AG09309 (cell line): ENCODE data around the gene FHL2.

Source experiments
- DNase-seq: peaks from one replicate; pipeline ENCODE4 v3.0.0-alpha.2; 2010; ENCODE audit warnings: low read depth
- H3K4me3 ChIP-seq: 2 replicates; pipeline ENCODE4 v1.5.1; 2011; ENCODE audit warnings: mild to moderate bottlenecking, low read depth, low read length, moderate library complexity; ENCODE audit not compliant: control insufficient read depth
- TF ChIP-seq, protein P1 (sequence below): IDR thresholded peaks from 2 replicates; pipeline ENCODE4 v1.5.1; 2011; ENCODE audit warnings: mild to moderate bottlenecking, low read depth, low read length, inconsistent platforms; ENCODE audit not compliant: insufficient read depth, control insufficient read depth; ENCODE audit errors: missing control alignments

The FHL2 gene

DNA sequence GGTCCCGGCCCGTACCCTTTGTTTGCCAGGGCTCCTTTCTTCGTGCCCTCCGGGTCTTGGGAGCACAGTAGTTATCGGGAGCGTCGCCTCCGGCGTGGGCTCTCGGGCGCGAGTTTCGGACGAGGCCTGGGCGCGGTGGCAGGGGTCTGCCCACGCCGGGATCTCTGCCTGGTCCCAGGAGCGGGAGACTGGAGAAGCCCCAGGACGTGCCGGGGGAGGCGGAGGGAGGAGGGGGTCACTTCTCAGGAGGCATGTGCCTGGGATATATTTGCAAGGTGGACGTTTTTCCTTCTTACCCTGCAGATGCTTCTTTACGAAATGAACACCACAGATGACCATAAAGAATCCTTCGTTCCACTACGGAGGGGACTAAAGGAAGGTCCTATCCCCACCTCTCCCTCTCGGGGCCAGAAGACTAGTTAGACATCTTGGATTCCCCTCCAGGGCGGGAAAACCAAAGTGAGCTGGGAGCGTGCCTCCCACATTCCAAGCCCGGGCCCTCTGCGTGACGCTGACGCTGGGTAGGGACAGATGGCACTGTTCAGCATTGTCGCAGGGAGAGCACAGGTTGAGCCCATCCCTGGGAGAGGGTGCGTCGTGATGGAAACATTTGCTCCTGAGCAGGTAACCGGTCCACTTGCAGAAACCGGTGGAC, 483 bp upstream of the FHL2 start:
- TF ChIP-seq, protein P1, sequence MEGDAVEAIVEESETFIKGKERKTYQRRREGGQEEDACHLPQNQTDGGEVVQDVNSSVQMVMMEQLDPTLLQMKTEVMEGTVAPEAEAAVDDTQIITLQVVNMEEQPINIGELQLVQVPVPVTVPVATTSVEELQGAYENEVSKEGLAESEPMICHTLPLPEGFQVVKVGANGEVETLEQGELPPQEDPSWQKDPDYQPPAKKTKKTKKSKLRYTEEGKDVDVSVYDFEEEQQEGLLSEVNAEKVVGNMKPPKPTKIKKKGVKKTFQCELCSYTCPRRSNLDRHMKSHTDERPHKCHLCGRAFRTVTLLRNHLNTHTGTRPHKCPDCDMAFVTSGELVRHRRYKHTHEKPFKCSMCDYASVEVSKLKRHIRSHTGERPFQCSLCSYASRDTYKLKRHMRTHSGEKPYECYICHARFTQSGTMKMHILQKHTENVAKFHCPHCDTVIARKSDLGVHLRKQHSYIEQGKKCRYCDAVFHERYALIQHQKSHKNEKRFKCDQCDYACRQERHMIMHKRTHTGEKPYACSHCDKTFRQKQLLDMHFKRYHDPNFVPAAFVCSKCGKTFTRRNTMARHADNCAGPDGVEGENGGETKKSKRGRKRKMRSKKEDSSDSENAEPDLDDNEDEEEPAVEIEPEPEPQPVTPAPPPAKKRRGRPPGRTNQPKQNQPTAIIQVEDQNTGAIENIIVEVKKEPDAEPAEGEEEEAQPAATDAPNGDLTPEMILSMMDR: no peak
- H3K4me3 ChIP-seq: no peak overlapping the region; the same call in 1 of the 2 replicates
- DNase-seq: no peak

DNA sequence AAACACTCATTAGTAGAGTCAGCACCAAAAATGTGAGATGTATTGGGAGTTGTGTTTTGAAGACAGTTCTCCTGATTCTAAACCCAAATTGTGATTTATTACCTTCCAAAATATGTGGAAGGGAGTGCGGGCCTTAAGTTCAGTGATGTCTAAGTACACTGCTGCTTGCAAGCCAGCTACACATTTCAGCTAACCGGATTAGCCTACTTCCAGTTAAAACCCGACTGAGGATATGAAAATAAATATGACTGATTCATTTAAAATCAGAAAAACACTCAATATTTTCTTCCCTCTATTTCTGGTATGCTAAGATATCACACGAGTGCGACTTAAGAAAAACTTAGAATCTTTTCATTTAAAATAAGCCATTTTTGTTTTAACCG, 907 bp downstream of the FHL2 start:
- DNase-seq: no peak
- peak overlapping the region; percentile 65 for H3K4me3 ChIP-seq
- TF ChIP-seq, protein P1: no peak

DNA sequence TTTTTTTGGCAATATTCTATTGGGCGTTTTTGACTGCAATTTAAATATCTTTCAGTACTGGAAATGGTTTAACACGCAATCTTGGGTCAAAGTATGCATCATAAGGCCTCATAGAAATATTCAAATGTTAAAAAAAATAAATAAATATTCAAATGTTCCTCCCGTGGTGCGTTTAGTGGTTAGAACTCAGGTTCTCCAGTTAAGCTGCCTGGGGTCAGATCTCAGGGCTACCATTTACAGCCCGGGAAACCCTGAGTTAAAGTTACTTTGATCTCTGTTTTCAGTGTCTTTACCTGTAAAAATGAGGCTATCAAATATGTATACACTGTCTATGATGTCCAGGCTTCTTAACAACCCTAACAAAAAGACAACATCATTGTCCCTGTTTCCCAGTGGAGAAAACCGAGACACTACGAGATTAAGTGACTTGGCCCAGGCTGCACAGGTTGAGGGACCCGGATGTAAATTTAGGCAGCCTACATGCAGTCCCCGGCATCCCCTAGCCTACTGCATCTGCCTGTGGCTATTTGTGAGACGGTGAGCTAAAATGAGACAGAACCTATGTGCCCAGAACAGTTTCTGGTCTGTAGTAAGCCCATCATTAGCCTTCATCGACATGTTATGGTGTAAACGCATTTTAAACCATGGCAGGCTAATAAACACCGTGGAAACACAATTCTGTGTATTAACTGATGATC, 1.7 kb downstream of the FHL2 start:
- H3K4me3 ChIP-seq: peak overlapping the region; percentile 65
- no peak for DNase-seq
- TF ChIP-seq, protein P1: no peak

DNA sequence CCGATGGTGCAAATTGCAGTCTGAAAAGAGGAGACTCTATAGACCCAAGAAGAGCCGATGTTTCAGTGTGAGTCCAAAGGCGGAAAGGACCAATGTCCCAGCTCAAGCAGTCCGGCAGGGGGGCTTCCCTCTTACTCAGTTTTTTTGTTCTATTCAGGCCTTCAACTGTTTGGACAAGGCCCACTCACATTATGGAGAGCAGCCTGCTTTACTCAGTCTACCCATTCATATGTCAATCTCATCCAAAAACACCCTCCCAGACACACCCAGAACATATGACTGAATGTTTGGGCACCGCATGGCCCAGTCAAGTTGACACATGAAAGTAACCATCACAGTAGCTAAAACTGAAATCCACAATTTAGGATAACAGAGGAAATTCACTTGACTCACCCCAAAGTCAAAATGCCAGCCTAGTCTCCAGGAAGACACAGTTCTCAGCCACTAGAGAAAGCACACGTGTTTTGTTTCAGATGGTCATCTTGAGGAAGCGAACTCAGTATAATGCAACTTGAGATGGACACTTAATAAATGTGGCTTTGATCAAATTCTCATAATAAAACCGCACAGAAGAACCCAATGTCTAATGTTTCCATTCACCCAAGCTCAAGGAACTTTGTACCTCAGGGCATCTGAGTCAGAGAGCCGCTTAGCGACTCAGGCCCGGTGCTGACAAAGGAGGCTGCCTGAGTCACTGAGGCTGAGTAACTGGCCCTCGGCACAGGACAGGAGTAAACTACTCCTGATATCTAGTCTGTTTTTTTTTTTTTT, 2.4 kb downstream of the FHL2 start:
- peak; percentile 97 for DNase-seq
- TF ChIP-seq, protein P1: no peak
- peak overlapping the region; percentile 65 for H3K4me3 ChIP-seq

- peak overlapping the region; percentile 65 for H3K4me3 ChIP-seq
- no peak for DNase-seq
- TF ChIP-seq, protein P1: no peak
Measured at GRCh38 chr2:105395691-105396090, 3.2 kb downstream of the FHL2 start.

GRCh38 chr2:105394951-105395611, 3.8 kb downstream of the FHL2 start:
- TF ChIP-seq, protein P1: no peak
- no peak for DNase-seq
- H3K4me3 ChIP-seq: peak overlapping the region; percentile 65
